Karpas-422 (cell line): ENCODE results near the gene SYMPK. TPM values are rescaled to one million over a fixed set of nuclear protein-coding genes. Genes with fewer than 3 reads are reported as not detected.

Experiments used
- DNase-seq: peaks from one replicate; pipeline ENCODE4 v3.0.0-alpha.2; 2015
- H2AFZ ChIP-seq: fragments of 200-600 bp; sonication (generic); 2 replicates; pipeline ENCODE4 v1.6.1; 2014; ENCODE audit warnings: antibody characterized with exemption, low read length, mixed read lengths
- H3K27ac ChIP-seq: fragments of 200-600 bp; sonication (generic); 2 replicates; pipeline ENCODE4 v1.5.1; 2014; ENCODE audit warnings: mild to moderate bottlenecking, low read length, moderate library complexity
- H3K27me3 ChIP-seq: fragments of 200-600 bp; sonication (generic); 2 replicates; pipeline ENCODE4 v1.6.1; 2014; ENCODE audit warnings: low read length, mixed read lengths
- H3K36me3 ChIP-seq: fragments of 200-600 bp; sonication (generic); 2 replicates; pipeline ENCODE4 v1.6.1; 2014; ENCODE audit warnings: low read length, mixed read lengths; ENCODE audit not compliant: insufficient read depth
- H3K4me1 ChIP-seq: fragments of 200-600 bp; sonication (generic); 2 replicates; pipeline ENCODE4 v1.6.1; 2014; ENCODE audit warnings: mild to moderate bottlenecking, low read length, mixed read lengths
- H3K4me2 ChIP-seq: fragments of 200-600 bp; sonication (generic); 2 replicates; pipeline ENCODE4 v1.6.1; 2014; ENCODE audit warnings: low read length, low read depth, mild to moderate bottlenecking; ENCODE audit not compliant: poor library complexity, severe bottlenecking
- H3K4me3 ChIP-seq: fragments of 200-600 bp; sonication (generic); 2 replicates; pipeline ENCODE4 v1.5.1; 2014; ENCODE audit warnings: mild to moderate bottlenecking, antibody characterized with exemption, low read length, mixed read lengths
- H3K79me2 ChIP-seq: fragments of 200-600 bp; sonication (generic); 2 replicates; pipeline ENCODE4 v1.6.1; 2014; ENCODE audit warnings: mild to moderate bottlenecking, low read length, mixed read lengths
- H3K9ac ChIP-seq: fragments of 200-600 bp; sonication (generic); 2 replicates; pipeline ENCODE4 v1.6.0; 2014; ENCODE audit warnings: low read length
- H3K9me2 ChIP-seq: fragments of 200-600 bp; sonication (generic), shearing (Covaris generic); replicated peaks from 2 replicates; pipeline ENCODE4 v1.6.0; 2014; ENCODE audit warnings: mild to moderate bottlenecking, low read length, moderate library complexity; ENCODE audit not compliant: insufficient read depth
- H3K9me3 ChIP-seq: fragments of 300-700, 200-600 bp; sonication (generic); 2 replicates; pipeline ENCODE4 v1.6.1; 2014; ENCODE audit warnings: low read length, mixed read lengths
- H4K20me1 ChIP-seq: fragments of 200-600 bp; sonication (generic); 2 replicates; pipeline ENCODE4 v1.6.1; 2014; ENCODE audit warnings: mild to moderate bottlenecking, antibody characterized with exemption, low read length, low read depth; ENCODE audit not compliant: insufficient read depth
- total RNA-seq: library from RNA; depleted of rRNA; stranded (reverse); fragments of >200 nt; shearing (Covaris generic); gene quantifications from 2 replicates; pipeline ENCODE4 v1.2.3, GENCODE V29; 2014; ENCODE audit warnings: low replicate concordance

Gene SYMPK
- total RNA-seq, 1 experiment from 2014 or later: 28.3 TPM

DNA sequence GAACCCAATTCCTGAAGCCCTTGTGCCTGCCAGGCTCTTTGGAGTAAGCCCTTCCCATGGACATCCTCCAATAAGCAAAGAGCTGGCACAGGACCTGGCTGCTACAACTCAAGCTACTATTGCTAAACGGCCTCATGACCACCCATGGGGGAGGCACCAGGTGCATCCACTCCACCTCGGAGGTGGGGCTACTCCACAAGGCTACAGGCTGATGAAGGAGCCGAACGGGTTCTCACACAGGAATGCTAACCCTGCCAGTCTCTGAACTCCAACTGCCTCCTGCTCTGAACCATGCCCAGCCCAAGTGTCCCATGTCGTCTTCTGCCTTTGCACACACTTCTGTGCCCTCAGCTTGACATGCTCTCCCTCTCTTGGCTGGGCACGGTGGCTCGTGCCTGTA, 10.0 kb downstream of the SYMPK start:
- Histone ChIP-seq H3K27me3 (no peaks in the 10 kb centered on the region), H3K9me3 (no peaks in the 10 kb centered on the region), H3K79me2 (peaks cover 14% of the 10 kb centered on the region), H3K4me1 (no peaks in the 10 kb centered on the region), H3K9me2 (no peaks in the 10 kb centered on the region), H3K4me2 (no peak overlapping the region), H3K4me3 (no peak overlapping the region), H3K27ac (no peak overlapping the region), H4K20me1 (no peaks in the 10 kb centered on the region), H3K36me3 (peaks cover 32% of the 10 kb centered on the region), H2AFZ (no peak overlapping the region), H3K9ac (no peak overlapping the region)
- DNase-seq: no peak

- no peaks in the 10 kb centered on the region for H3K4me1 ChIP-seq
- peaks cover 12% of the 10 kb centered on the region; the same call in 1 of the 2 replicates for H3K79me2 ChIP-seq
- no peak overlapping the region for H3K9ac ChIP-seq
- no peak overlapping the region for H3K27ac ChIP-seq
- H3K27me3 ChIP-seq: no peaks in the 10 kb centered on the region
- no peaks in the 10 kb centered on the region for H3K9me2 ChIP-seq
- H3K36me3 ChIP-seq: peaks cover 38% of the 10 kb centered on the region
- no peaks in the 10 kb centered on the region for H4K20me1 ChIP-seq
- DNase-seq: no peak
- no peak overlapping the region for H3K4me2 ChIP-seq
- no peak overlapping the region for H2AFZ ChIP-seq
- no peaks in the 10 kb centered on the region for H3K9me3 ChIP-seq
- no peak overlapping the region for H3K4me3 ChIP-seq
Measured at GRCh38 chr19:45852145-45852750, 10.7 kb downstream of the SYMPK start.

DNA sequence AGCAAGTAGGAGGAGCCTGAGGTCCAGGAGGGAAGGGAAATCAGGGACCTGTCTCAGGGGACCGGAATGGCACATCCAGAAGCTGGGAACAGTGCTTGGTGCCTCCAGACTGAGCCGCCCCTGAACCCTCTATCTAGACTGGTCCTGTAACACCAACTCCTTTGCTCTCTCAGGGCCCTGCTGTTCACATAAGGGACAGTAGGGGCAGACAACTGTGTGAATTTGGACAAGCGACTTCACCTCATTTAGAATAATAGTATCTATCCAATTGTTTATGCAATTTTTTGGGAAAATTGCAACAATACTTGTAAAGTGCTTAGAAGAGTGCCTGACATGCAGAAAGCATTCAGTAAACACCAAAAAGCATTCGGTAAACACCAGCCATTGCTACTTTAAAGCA, 14.0 kb downstream of the SYMPK start:
- Histone ChIP-seq H3K9me3 (no peaks in the 10 kb centered on the region), H3K4me3 (no peak overlapping the region), H3K27ac (no peak overlapping the region), H3K9ac (no peak overlapping the region), H3K36me3 (peaks cover 46% of the 10 kb centered on the region), H3K4me1 (no peaks in the 10 kb centered on the region), H4K20me1 (no peaks in the 10 kb centered on the region), H3K9me2 (no peaks in the 10 kb centered on the region), H3K79me2 (no peaks in the 10 kb centered on the region), H3K27me3 (no peaks in the 10 kb centered on the region), H3K4me2 (no peak overlapping the region), H2AFZ (no peak overlapping the region)
- DNase-seq: peak; percentile 48

DNA sequence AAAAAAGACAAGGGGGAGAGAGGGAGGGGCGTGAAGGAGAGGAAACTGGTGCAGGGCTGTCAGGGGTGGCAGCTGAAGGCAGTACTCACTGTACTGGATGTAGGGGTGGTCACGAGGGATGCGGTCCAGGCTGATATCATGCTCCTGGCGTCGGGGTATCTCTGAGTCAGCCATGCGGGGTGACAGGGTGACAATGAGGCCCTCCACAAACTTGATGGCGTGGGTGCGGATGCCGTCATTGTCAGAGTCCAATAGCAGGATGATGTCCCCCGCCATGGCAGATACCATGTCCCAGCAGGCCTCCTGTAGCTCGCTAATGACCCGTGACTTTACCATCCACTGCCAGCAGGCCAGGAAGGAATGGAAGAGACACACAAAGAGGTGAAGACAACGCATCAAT, 15.3 kb downstream of the SYMPK start:
- H3K36me3 ChIP-seq: peaks cover 49% of the 10 kb centered on the region
- no peaks in the 10 kb centered on the region for H4K20me1 ChIP-seq

DNA sequence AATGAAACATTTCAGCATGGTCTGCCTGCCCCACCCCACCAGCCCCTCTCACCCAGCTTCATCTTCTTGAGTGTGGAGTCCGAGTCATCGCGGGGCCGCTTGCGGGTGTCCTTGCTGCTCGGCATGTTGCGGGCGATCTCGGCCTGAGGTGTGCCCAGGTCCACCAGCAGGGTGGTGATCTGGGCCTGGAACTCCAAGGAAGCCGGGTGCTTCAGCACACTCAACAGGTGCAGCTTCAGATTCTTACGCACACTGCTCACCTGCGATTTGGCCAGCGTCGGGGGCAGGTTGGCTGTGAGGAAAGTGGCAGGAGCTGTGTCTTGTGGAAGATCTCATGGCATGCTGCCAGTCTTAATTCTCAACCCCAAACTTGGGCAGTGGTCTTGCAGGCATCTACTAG, 20.7 kb downstream of the SYMPK start:
- no peaks in the 10 kb centered on the region for H3K9me2 ChIP-seq
- no peaks in the 10 kb centered on the region for H3K79me2 ChIP-seq
- no peaks in the 10 kb centered on the region for H4K20me1 ChIP-seq
- no peak overlapping the region for H3K9ac ChIP-seq
- no peak overlapping the region for H2AFZ ChIP-seq
- no peaks in the 10 kb centered on the region for H3K4me1 ChIP-seq
- no peak for DNase-seq
- H3K9me3 ChIP-seq: no peaks in the 10 kb centered on the region
- H3K27me3 ChIP-seq: no peaks in the 10 kb centered on the region
- H3K4me3 ChIP-seq: no peak overlapping the region
- H3K36me3 ChIP-seq: peaks cover 59% of the 10 kb centered on the region
- no peak overlapping the region for H3K4me2 ChIP-seq
- H3K27ac ChIP-seq: no peak overlapping the region

More for the DNA sequence above, 15.3 kb downstream of the SYMPK start:
- Histone ChIP-seq H3K9ac (no peak overlapping the region), H3K4me3 (no peak overlapping the region), H3K9me2 (no peaks in the 10 kb centered on the region), H3K4me2 (no peak overlapping the region), H3K4me1 (no peaks in the 10 kb centered on the region), H3K9me3 (no peaks in the 10 kb centered on the region), H3K27ac (no peak overlapping the region), H3K27me3 (no peaks in the 10 kb centered on the region), H2AFZ (no peak overlapping the region), H3K79me2 (no peaks in the 10 kb centered on the region)
- no peak for DNase-seq

DNA sequence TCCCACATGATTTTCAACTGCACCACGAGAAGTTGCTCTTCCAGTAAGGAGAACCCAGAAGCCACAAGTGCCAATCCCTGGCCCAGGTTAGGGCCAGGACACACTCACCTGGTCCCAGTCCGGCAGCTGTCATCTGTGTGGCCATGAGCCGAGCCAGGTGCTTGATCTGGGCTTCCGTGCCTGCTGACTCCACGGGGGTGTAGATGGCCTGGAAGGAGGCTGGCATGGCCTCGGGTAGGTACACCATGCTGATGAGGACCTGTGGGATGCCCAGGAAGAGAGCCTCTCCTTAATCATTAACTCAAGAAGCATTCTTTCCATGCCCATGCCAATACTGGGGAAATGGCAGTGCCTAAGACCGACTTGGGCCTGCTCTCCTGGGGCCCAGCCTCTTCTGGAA, 28.0 kb downstream of the SYMPK start:
- Histone ChIP-seq H3K9me2 (no peaks in the 10 kb centered on the region), H3K27ac (no peak overlapping the region), H4K20me1 (no peaks in the 10 kb centered on the region), H3K4me3 (no peak overlapping the region), H2AFZ (no peak overlapping the region), H3K9me3 (no peaks in the 10 kb centered on the region), H3K9ac (no peak overlapping the region), H3K4me1 (no peaks in the 10 kb centered on the region), H3K79me2 (no peaks in the 10 kb centered on the region), H3K27me3 (no peaks in the 10 kb centered on the region), H3K36me3 (peaks cover 45% of the 10 kb centered on the region), H3K4me2 (no peak overlapping the region)
- DNase-seq: no peak

DNA sequence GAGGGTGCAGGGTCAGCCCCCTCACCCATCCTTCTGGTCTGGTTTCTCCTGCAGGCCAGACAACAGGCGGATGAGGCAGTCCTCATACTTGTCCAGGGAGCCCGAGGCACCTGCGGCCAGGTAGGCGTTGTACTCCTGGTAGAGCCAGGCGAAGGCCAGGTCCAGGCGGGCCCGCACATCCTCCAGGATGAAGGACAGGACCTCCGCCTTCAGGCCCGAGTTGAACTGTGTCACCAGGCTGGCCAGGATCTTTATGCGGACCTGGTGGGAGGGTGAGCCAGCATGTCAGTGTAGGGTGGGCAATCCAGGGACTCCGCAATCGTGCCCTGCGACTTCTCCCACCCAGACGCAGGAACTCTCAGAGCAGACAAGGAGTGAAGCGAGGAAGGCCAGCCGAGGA, 34.0 kb downstream of the SYMPK start:
- no peaks in the 10 kb centered on the region for H4K20me1 ChIP-seq
- H3K4me2 ChIP-seq: no peak overlapping the region
- no peak overlapping the region for H3K4me3 ChIP-seq
- H3K27me3 ChIP-seq: no peaks in the 10 kb centered on the region
- DNase-seq: no peak
- H3K9me3 ChIP-seq: no peaks in the 10 kb centered on the region
- H3K4me1 ChIP-seq: no peaks in the 10 kb centered on the region
- no peak overlapping the region for H3K27ac ChIP-seq
- no peaks in the 10 kb centered on the region for H3K9me2 ChIP-seq
- H3K79me2 ChIP-seq: no peaks in the 10 kb centered on the region
- peaks cover 8% of the 10 kb centered on the region; the same call in 1 of the 2 replicates for H3K36me3 ChIP-seq
- H2AFZ ChIP-seq: no peak overlapping the region
- H3K9ac ChIP-seq: no peak overlapping the region

GRCh38 chr19:45828523-45828922, 34.4 kb downstream of the SYMPK start:
- H3K27ac ChIP-seq: no peak overlapping the region
- DNase-seq: no peak
- no peak overlapping the region for H3K4me3 ChIP-seq
- H3K9me2 ChIP-seq: no peaks in the 10 kb centered on the region
- H3K36me3 ChIP-seq: peaks cover 8% of the 10 kb centered on the region; the same call in 1 of the 2 replicates
- H3K27me3 ChIP-seq: no peaks in the 10 kb centered on the region
- no peaks in the 10 kb centered on the region for H3K9me3 ChIP-seq
- no peak overlapping the region for H3K4me2 ChIP-seq
- H3K4me1 ChIP-seq: no peaks in the 10 kb centered on the region
- H4K20me1 ChIP-seq: no peaks in the 10 kb centered on the region
- H3K9ac ChIP-seq: no peak overlapping the region
- no peaks in the 10 kb centered on the region for H3K79me2 ChIP-seq
- no peak overlapping the region for H2AFZ ChIP-seq
